IMR-90 (cell line): Measurements from ENCODE around the gene SSTR4. TPM values are rescaled to one million over a fixed set of nuclear protein-coding genes. Genes with fewer than 3 reads are reported as not detected.

ENCODE experiments used
- ATAC-seq: fragments of 200-7000 bp; cut with Tn5 transposase; 2 replicates; pipeline ENCODE4 v1.9.1; 2020; ENCODE audit warnings: low read depth, mild to moderate bottlenecking, moderate library complexity
- BruUV-seq: library from RNA; stranded (reverse); fragments of 400-500 nt; replicated peaks from 2 replicates; lab custom pipeline; 2021; lab: Mats Ljungman, UMichigan
- CTCF ChIA-PET: fragments of 300-600 bp; formaldehyde crosslinking; extraction: SDS; loops from one replicate; lab custom pipeline; 2021; ENCODE audit warnings: antibody characterized with exemption; lab: Yijun Ruan, JAX
- POLR2A ChIA-PET: fragments of 300-600 bp; sonication (Branson Sonifier 250); formaldehyde crosslinking; loops from one replicate; lab custom pipeline; 2022; ENCODE audit warnings: antibody characterized with exemption; ENCODE audit not compliant: unreplicated experiment; lab: Charles Lee
- DNase-seq: peaks from one replicate; pipeline ENCODE4 v3.0.0; 2013
- H2AFZ ChIP-seq: replicated peaks from 2 replicates; pipeline ENCODE3; 2013; ENCODE audit warnings: low read length, mild to moderate bottlenecking; ENCODE audit not compliant: poor library complexity
- H2AK5ac ChIP-seq: 2 replicates; pipeline ENCODE4 v1.6.1; 2013; ENCODE audit warnings: low read depth, low read length, inconsistent platforms
- H2AK9ac ChIP-seq: replicated peaks from 2 replicates; pipeline ENCODE3; 2013; ENCODE audit warnings: mild to moderate bottlenecking, low read depth, low read length, moderate library complexity; ENCODE audit not compliant: poor library complexity
- H2BK120ac ChIP-seq: 2 replicates; pipeline ENCODE4 v1.6.1; 2013; ENCODE audit warnings: low read depth, low read length, inconsistent platforms
- H2BK15ac ChIP-seq: 3 replicates; pipeline ENCODE4 v1.6.1; 2013; ENCODE audit warnings: low read depth, low read length, inconsistent platforms
- H2BK20ac ChIP-seq: 2 replicates; pipeline ENCODE4 v1.6.1; 2013; ENCODE audit warnings: low read depth, mild to moderate bottlenecking, inconsistent platforms, low read length, moderate library complexity
- H2BK5ac ChIP-seq: 2 replicates; pipeline ENCODE4 v1.6.1; 2013; ENCODE audit warnings: mild to moderate bottlenecking, low read depth, low read length, inconsistent platforms; ENCODE audit not compliant: poor library complexity, severe bottlenecking
- H3K14ac ChIP-seq: replicated peaks from 2 replicates; pipeline ENCODE4 v1.6.1; 2013; ENCODE audit warnings: low read depth, low read length, inconsistent platforms
- H3K18ac ChIP-seq: 2 replicates; pipeline ENCODE4 v1.6.1; 2013; ENCODE audit warnings: low read depth, low read length, control low read depth
- H3K23ac ChIP-seq: 2 replicates; pipeline ENCODE4 v1.6.1; 2013; ENCODE audit warnings: low read depth, low read length, inconsistent platforms
- H3K27ac ChIP-seq: 2 replicates; pipeline ENCODE4 v1.5.1; 2013; ENCODE audit warnings: mild to moderate bottlenecking, control low read depth, low read length; ENCODE audit not compliant: insufficient read depth
- H3K27me3 ChIP-seq: 2 replicates; pipeline ENCODE4 v1.6.1; 2013; ENCODE audit warnings: low read length; ENCODE audit not compliant: control insufficient read depth, insufficient read depth
- H3K36me3 ChIP-seq: 2 replicates; pipeline ENCODE4 v1.6.1; 2013; ENCODE audit warnings: low read length, mixed read lengths; ENCODE audit not compliant: control insufficient read depth, insufficient read depth
- H3K4ac ChIP-seq: 2 replicates; pipeline ENCODE4 v1.6.1; 2013; ENCODE audit warnings: low read depth, low read length, inconsistent platforms
- H3K4me1 ChIP-seq: 2 replicates; pipeline ENCODE4 v1.6.1; 2013; ENCODE audit warnings: low read length, mixed read lengths; ENCODE audit not compliant: control insufficient read depth, insufficient read depth
- H3K4me2 ChIP-seq: 2 replicates; pipeline ENCODE4 v1.6.1; 2013; ENCODE audit warnings: low read depth, mild to moderate bottlenecking, control low read depth, low read length, moderate library complexity
- H3K4me3 ChIP-seq: 2 replicates; pipeline ENCODE4 v1.5.1; 2013; ENCODE audit warnings: low read depth, mild to moderate bottlenecking, control low read depth, low read length, moderate library complexity; ENCODE audit not compliant: insufficient read depth
- H3K56ac ChIP-seq: 2 replicates; pipeline ENCODE4 v1.6.1; 2013; ENCODE audit warnings: low read length, inconsistent platforms; ENCODE audit not compliant: insufficient read depth; ENCODE audit errors: extremely low read depth
- H3K79me1 ChIP-seq, 2 experiments: 2 replicates each; pipeline ENCODE4 v1.6.1; 2013; ENCODE audit warnings: low read length in 2 of 2, inconsistent platforms in 1 of 2, low read depth in 1 of 2
- H3K9ac ChIP-seq: 2 replicates; pipeline ENCODE4 v1.6.1; 2013; ENCODE audit warnings: low read depth, low read length, control low read depth
- H3K9me1 ChIP-seq: 2 replicates; pipeline ENCODE4 v1.6.1; 2013; ENCODE audit warnings: low read length, inconsistent platforms; ENCODE audit not compliant: insufficient read depth
- H3K9me3 ChIP-seq: 2 replicates; pipeline ENCODE4 v1.6.1; 2013; ENCODE audit warnings: low read length; ENCODE audit not compliant: control insufficient read depth, insufficient read depth
- H4K20me1 ChIP-seq: 2 replicates; pipeline ENCODE4 v1.6.1; 2013; ENCODE audit warnings: low read length, inconsistent platforms; ENCODE audit not compliant: insufficient read depth
- H4K5ac ChIP-seq: 2 replicates; pipeline ENCODE4 v1.6.1; 2013; ENCODE audit warnings: mild to moderate bottlenecking, low read depth, low read length, control low read depth
- H4K8ac ChIP-seq, 2 experiments: 2 replicates each; pipeline ENCODE4 v1.6.1; 2013; ENCODE audit warnings: low read depth in 2 of 2, low read length in 2 of 2, control low read depth in 1 of 2, inconsistent platforms in 1 of 2
- H4K91ac ChIP-seq: 2 replicates; pipeline ENCODE4 v1.6.1; 2013; ENCODE audit warnings: low read depth, low read length, inconsistent platforms; ENCODE audit not compliant: insufficient read depth
- BHLHE40 ChIP-seq: fragments of 150-350 bp; IDR thresholded peaks from 2 replicates; pipeline ENCODE4 v1.6.1; 2016; ENCODE audit warnings: mild to moderate bottlenecking, low read depth, low read length
- CEBPB ChIP-seq: IDR thresholded peaks from 2 replicates; pipeline ENCODE4 v1.6.1; 2012; ENCODE audit warnings: low read depth, low read length, improper control_type of control experiment
- CHD1 ChIP-seq: IDR thresholded peaks from 2 replicates; pipeline ENCODE4 v1.6.1; 2012; ENCODE audit warnings: low read depth, low read length, improper control_type of control experiment
- CTCF ChIP-seq: conservative IDR thresholded peaks from 2 replicates; pipeline ENCODE4 v1.5.1; 2012; ENCODE audit warnings: mild to moderate bottlenecking, low read depth, low read length, improper control_type of control experiment
- POLR2A ChIP-seq: IDR thresholded peaks from 2 replicates; pipeline ENCODE4 v1.6.1; 2012; ENCODE audit warnings: mild to moderate bottlenecking, low read depth, low read length
- RAD21 ChIP-seq: IDR thresholded peaks from 2 replicates; pipeline ENCODE4 v1.6.1; 2012; ENCODE audit warnings: low read length, improper control_type of control experiment
- RCOR1 ChIP-seq: IDR thresholded peaks from 2 replicates; pipeline ENCODE4 v1.6.1; 2012; ENCODE audit warnings: mild to moderate bottlenecking, low read length, improper control_type of control experiment; ENCODE audit not compliant: insufficient replicate concordance
- SMC3 ChIP-seq: fragments of 150-350 bp; IDR thresholded peaks from 2 replicates; pipeline ENCODE4 v1.6.1; 2016; ENCODE audit warnings: low read depth, mild to moderate bottlenecking, antibody characterized with exemption, low read length, moderate library complexity
- WGBS, 2 experiments: methylation state at CpG; one replicate each; pipeline versions ENCODE4 v1.1.5 to v1.1.7; 2013; ENCODE audit warnings: missing lambda C conversion rate in 2 of 2; ENCODE audit not compliant: insufficient read length in 1 of 2; ENCODE audit errors: extremely low coverage in 2 of 2; 5-methylcytosine and 5-hydroxymethylcytosine counted together
- dilution Hi-C: fragments of 300-500 bp; cut with HindIII; formaldehyde crosslinking; loops from one replicate; pipeline ENCODE4 v1.14.3; 2018; ENCODE audit warnings: low sequenced_read_pairs; ENCODE audit not compliant: unreplicated experiment
- in situ Hi-C: fragments of 300-500 bp; cut with MboI; formaldehyde crosslinking; loops from 3 replicates; pipeline ENCODE4 v1.14.3; 2019; ENCODE audit warnings: low sequenced_read_pairs, inconsistent platforms, mixed read lengths
- intact Hi-C: fragments of 100-400 bp; cut with micrococcal nuclease; formaldehyde crosslinking; loops from 2 replicates; pipeline ENCODE4 v1.10.0; 2022
- polyA plus RNA-seq, 3 experiments: library from polyadenylated mRNA; depleted of rRNA; stranded (reverse); fragments of >200 nt; gene quantifications; 2 replicates each; pipeline ENCODE4 v1.2.3, GENCODE V29; 2012; ENCODE audit warnings: low replicate concordance in 1 of 3
- total RNA-seq: library from RNA; depleted of rRNA; stranded (reverse); fragments of >200 nt; gene quantifications from 2 replicates; pipeline ENCODE4 v1.2.3, GENCODE V29; 2012

Gene SSTR4
- total and polyA plus RNA-seq, 2 of the 4 experiments (the other 2 are of a cell fraction), result not detected

GRCh38 chr20:23050847-23051627 lies 15.9 kb downstream of the SSTR4 start:
- no peak overlapping the region; the same call in 1 of the 2 replicates for H3K27ac ChIP-seq
- CTCF ChIA-PET, result interaction anchor here (0.9 to 2.6 kb wide), 6 partner anchors 11 to 359 kb away, joined by 3 to 7 read pairs (median 4); no protein-coding TSS in a partner anchor
- dilution Hi-C loops (no loop called here), in situ Hi-C loops (loop anchor here (10.0 kb wide), 1 partner anchor 294 kb away; no protein-coding TSS in a partner anchor), intact Hi-C loops (loop anchor here (1.0 kb wide), 1 partner anchor 289 kb away; no protein-coding TSS in a partner anchor)
- no peaks in the 10 kb centered on the region for H3K36me3 ChIP-seq
- H2BK20ac ChIP-seq, result no peak overlapping the region
- peaks cover 4% of the 10 kb centered on the region; the same call in 1 of the 2 replicates for H3K9me3 ChIP-seq
- H3K4ac ChIP-seq, result no peak overlapping the region
- TF ChIP-seq CTCF (peak; percentile 63), BHLHE40 (no peak), POLR2A (no peak), RAD21 (peak; percentile 67), CHD1 (no peak), RCOR1 (no peak), SMC3 (peak; percentile 73), CEBPB (no peak)
- 15% methylated on average over 17 of the region's 46 CpGs; no CpG with 5 or more reads in 1 of the 2 experiments for WGBS, 2 experiments
- H4K8ac ChIP-seq, result no peak overlapping the region
- no peaks in the 10 kb centered on the region for H3K79me1 ChIP-seq
- no peaks in the 10 kb centered on the region; the same call in 1 of the 2 replicates for H4K20me1 ChIP-seq
- H3K4me1 ChIP-seq, result peaks cover 4% of the 10 kb centered on the region; the same call in 1 of the 2 replicates
- no peak overlapping the region for H4K91ac ChIP-seq
- H3K23ac ChIP-seq, result no peak overlapping the region
- POLR2A ChIA-PET, result no interaction called here
- no peak overlapping the region for H3K56ac ChIP-seq
- peak overlapping the region; percentile 82 for H3K4me2 ChIP-seq
- H3K9ac ChIP-seq, result peak overlapping the region; percentile 20; the same call in 1 of the 2 replicates
- no peak overlapping the region for H2BK120ac ChIP-seq
- no peak overlapping the region for H2BK15ac ChIP-seq
- H2AK9ac ChIP-seq, result peak overlapping the region; percentile 56
- H2BK5ac ChIP-seq, result no peak overlapping the region
- no peak overlapping the region for H3K18ac ChIP-seq
- no peak overlapping the region for H4K5ac ChIP-seq
- no peak overlapping the region for H2AK5ac ChIP-seq
- H3K9me1 ChIP-seq, result no peaks in the 10 kb centered on the region
- peaks cover 74% of the 10 kb centered on the region for H3K27me3 ChIP-seq
- BruUV-seq, result no TSS peak
- H3K4me3 ChIP-seq, result peak overlapping the region; percentile 31
- peak; percentile 54 for ATAC-seq
- DNase-seq, result peak; percentile 52
- H2AFZ ChIP-seq, result peak overlapping the region; percentile 86
- H3K14ac ChIP-seq, result no peak overlapping the region
